ENCODE data around the gene ADAMTS3.

Gene ADAMTS3

GRCh38 chr4:72577211-72577610 is 8.2 kb upstream of the ADAMTS3 start:
- no peak for TF ChIP-seq CTCF (conservative IDR thresholded peaks at IDR 0.05; ENCODE audit: low read depth, low read length)
- H3K4me3 ChIP-seq (IDR thresholded peaks at IDR 0.05; ENCODE audit: insufficient read depth, low read depth, low read length): no peak overlapping the region
- H3K79me2 ChIP-seq (ENCODE audit: insufficient read depth, low read depth): no peaks in the 10 kb centered on the region
- no peaks in the 10 kb centered on the region for H3K27me3 ChIP-seq (ENCODE audit: insufficient read depth, low read depth)
- H2AFZ ChIP-seq (ENCODE audit: low read depth): no peak overlapping the region
- no peaks in the 10 kb centered on the region for H3K4me1 ChIP-seq (ENCODE audit: low read depth, poor library complexity, severe bottlenecking)
- H3K9ac ChIP-seq: no peak overlapping the region
- no peak overlapping the region for H3K4me2 ChIP-seq
- no peak overlapping the region for H3K27ac ChIP-seq
- no peaks in the 10 kb centered on the region for H4K20me1 ChIP-seq (ENCODE audit: insufficient read depth)
- no peaks in the 10 kb centered on the region for H3K36me3 ChIP-seq (ENCODE audit: insufficient read depth)

- no peaks in the 10 kb centered on the region for H4K20me1 ChIP-seq (ENCODE audit: insufficient read depth)
- no peak overlapping the region for H3K4me3 ChIP-seq (IDR thresholded peaks at IDR 0.05; ENCODE audit: insufficient read depth, low read depth, low read length)
- no peak overlapping the region for H2AFZ ChIP-seq (ENCODE audit: low read depth)
- H3K9ac ChIP-seq: no peak overlapping the region
- no peaks in the 10 kb centered on the region for H3K27me3 ChIP-seq (ENCODE audit: insufficient read depth, low read depth)
- H3K4me1 ChIP-seq (ENCODE audit: low read depth, poor library complexity, severe bottlenecking): peaks cover 9% of the 10 kb centered on the region
- H3K79me2 ChIP-seq (ENCODE audit: insufficient read depth, low read depth): no peaks in the 10 kb centered on the region
- H3K4me2 ChIP-seq: no peak overlapping the region
- no peaks in the 10 kb centered on the region for H3K36me3 ChIP-seq (ENCODE audit: insufficient read depth)
- no peak for TF ChIP-seq CTCF (conservative IDR thresholded peaks at IDR 0.05; ENCODE audit: low read depth, low read length)
- no peak overlapping the region for H3K27ac ChIP-seq
Measured at GRCh38 chr4:72571337-72571736, 2.3 kb upstream of the ADAMTS3 start.

- Histone ChIP-seq H3K4me2 (no peak overlapping the region), H3K36me3 (ENCODE audit: insufficient read depth) (no peaks in the 10 kb centered on the region), H3K9ac (no peak overlapping the region), H4K20me1 (ENCODE audit: insufficient read depth) (no peaks in the 10 kb centered on the region), H3K79me2 (ENCODE audit: insufficient read depth, low read depth) (no peaks in the 10 kb centered on the region), H3K4me3 (IDR thresholded peaks at IDR 0.05; ENCODE audit: insufficient read depth, low read depth, low read length) (no peak overlapping the region), H3K27ac (no peak overlapping the region), H3K27me3 (ENCODE audit: insufficient read depth, low read depth) (no peaks in the 10 kb centered on the region), H3K4me1 (ENCODE audit: low read depth, poor library complexity, severe bottlenecking) (peaks cover 11% of the 10 kb centered on the region), H2AFZ (ENCODE audit: low read depth) (no peak overlapping the region; the same call in 1 of the 2 replicates)
- no peak for TF ChIP-seq CTCF (conservative IDR thresholded peaks at IDR 0.05; ENCODE audit: low read depth, low read length)
Measured at GRCh38 chr4:72569719-72570235, 756 bp upstream of the ADAMTS3 start.

- H3K27me3 ChIP-seq (ENCODE audit: insufficient read depth, low read depth): no peaks in the 10 kb centered on the region
- no peaks in the 10 kb centered on the region for H3K36me3 ChIP-seq (ENCODE audit: insufficient read depth)
- no peaks in the 10 kb centered on the region for H3K79me2 ChIP-seq (ENCODE audit: insufficient read depth, low read depth)
- no peaks in the 10 kb centered on the region for H4K20me1 ChIP-seq (ENCODE audit: insufficient read depth)
- H3K4me1 ChIP-seq (ENCODE audit: low read depth, poor library complexity, severe bottlenecking): peaks cover 11% of the 10 kb centered on the region
- peak overlapping the region; percentile 86 for H2AFZ ChIP-seq (ENCODE audit: low read depth)
- peak overlapping the region; percentile 71 for H3K4me2 ChIP-seq
- peak overlapping the region; percentile 69 for H3K9ac ChIP-seq
- peak overlapping the region; percentile 61 for H3K4me3 ChIP-seq (IDR thresholded peaks at IDR 0.05; ENCODE audit: insufficient read depth, low read depth, low read length)
- TF ChIP-seq CTCF (conservative IDR thresholded peaks at IDR 0.05; ENCODE audit: low read depth, low read length): peak; percentile 44
- peak overlapping the region; percentile 52 for H3K27ac ChIP-seq
Measured at GRCh38 chr4:72567821-72568675, 973 bp downstream of the ADAMTS3 start.
